GM19099 (cell line): Measurements from ENCODE around the gene HNRNPU.

ENCODE experiments used
- POLR2A ChIP-seq: IDR thresholded peaks from 3 replicates; pipeline ENCODE4 v1.6.1; 2011; ENCODE audit warnings: low read depth; ENCODE audit not compliant: insufficient read length; ENCODE audit errors: extremely low read depth

The HNRNPU gene

DNA sequence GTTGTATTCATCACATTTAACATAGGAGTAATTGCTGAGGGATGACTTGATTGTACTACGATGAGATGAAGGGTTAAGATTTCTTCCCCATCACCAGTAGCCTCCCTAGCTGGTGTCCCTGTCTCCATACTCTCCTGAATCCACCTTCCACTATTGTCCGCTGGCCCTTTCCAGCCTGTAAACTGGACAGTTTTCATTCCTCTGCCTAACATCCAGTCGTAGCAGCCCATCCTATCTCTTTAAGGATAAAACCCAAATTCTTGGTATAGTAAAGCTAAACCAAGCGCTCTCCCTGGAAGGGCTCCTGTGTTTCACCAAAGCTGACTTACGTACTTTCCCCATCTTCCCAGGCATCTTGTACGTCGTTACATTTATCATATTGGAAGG is 28.2 kb downstream of the HNRNPU start:
- TF ChIP-seq POLR2A: no peak

DNA sequence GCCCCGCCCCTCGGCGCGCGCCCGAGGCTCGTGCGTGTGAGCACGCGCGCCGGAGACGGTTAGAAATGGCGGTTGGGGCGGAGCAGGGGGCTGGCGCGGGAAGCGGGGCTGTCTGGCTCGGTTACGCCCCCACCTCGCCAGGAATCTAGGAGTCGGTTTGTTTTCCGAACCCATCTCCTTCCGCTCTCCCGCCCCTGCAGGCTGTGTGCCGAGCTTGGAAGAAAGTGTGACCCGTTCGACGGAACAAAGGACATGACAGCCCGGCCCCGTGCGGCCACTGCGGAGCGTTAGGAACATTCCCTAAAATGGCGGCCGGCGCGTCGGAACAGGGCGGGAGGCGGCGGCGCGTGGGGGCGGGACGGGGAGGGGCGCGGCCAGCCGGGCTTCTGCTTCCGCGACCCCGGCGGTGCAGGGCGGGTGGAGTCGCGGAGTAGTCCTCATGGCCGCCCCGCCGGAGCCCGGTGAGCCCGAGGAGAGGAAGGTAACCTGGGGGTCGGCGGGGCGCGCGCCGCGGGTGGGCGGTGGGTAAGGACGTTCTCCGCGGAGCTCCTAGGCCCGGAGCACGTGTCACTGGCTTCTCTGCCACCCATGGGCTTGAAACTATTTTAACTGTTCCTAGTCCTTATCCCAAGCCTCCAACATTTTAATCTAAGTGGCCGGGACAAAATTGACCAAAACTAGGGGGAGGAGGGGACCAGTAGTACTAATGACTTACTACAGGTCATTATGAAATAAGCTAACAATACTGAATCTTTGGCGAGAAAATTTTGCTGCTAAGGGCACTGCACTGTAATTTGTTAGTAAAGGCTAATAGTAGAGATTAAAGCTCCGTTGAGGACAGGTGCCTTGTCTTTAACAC is 28.8 kb downstream of the HNRNPU start, which contains the start of gene COX20:
Gene COX20, plus strand, starts transcription at position 383 of the 859 bp plus-strand sequence. Its CDS starts 57 bp downstream, at position 440.
- peak; percentile 90 for TF ChIP-seq POLR2A

DNA sequence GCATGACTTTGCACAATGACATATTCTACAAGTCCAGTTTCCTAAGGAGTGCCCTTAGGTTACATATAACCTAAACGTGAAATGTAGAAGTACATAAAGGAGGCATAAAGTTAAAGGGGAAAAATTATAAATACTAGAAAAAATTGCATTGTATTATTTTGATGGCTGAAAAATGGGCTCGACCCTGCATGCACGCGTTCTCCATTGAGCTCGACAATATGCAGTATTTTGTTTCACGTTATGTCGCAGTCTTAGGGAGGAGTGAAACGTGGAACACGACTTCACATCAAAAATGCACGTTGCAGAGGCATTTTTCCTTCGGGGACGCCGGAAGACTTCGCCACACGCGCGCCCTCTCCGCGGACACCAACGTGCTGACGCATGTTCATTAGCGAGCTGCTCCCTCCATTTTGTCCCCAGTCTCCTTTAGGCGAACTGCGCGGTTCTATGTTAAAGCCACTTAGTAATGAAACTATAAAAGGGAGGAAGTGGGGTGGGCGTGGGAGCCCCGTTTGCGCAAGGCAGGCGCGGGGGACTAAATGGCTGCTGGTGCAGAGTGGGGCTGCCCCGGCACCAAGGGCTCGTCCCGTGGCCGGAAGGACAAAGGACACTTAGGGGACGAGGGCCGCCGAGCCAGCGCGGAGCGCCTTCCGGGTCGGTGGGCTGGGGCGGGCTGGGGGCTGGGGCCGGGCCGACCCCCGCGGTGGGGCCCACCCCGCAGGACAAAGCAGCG is 29.6 kb downstream of the HNRNPU start:
- TF ChIP-seq POLR2A: peak; percentile 75

DNA sequence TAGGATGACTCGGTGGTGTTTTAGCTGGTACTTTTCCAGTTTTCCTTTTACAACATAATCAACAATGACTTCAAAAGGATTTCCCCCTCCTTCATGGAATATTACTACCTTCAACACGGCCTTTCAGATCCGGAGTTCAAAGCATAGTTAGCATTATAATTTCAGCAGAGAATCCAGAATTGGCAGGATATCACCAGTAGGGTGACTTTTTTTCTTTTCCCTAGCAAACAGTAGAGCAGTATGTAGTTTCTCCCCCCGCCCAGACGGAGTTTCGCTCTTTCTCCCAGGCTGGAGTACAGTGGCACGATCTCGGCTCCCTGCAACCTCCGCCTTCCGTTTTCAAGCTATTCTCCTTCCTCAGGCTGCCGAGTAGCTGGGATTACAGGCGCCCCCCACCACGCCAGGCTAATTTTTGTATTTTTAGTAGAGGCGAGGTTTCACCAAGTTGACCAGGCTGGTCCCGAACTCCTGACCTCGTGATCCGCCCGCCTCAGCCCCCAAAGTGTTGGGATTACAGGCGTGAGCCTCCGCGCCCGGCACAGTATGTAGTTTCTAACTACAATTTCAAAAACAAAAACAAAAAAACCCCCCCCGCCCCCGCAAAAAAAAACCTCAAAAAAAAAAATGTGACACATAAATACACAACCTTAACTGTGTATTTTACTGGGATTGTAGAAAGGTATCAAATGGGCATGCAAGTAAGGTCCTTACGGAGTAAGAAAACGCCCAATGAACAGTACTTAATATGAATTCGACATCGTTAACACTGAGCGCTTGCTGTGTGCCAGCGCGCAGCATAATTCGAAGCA is 30.4 kb downstream of the HNRNPU start:
- TF ChIP-seq POLR2A: no peak

DNA sequence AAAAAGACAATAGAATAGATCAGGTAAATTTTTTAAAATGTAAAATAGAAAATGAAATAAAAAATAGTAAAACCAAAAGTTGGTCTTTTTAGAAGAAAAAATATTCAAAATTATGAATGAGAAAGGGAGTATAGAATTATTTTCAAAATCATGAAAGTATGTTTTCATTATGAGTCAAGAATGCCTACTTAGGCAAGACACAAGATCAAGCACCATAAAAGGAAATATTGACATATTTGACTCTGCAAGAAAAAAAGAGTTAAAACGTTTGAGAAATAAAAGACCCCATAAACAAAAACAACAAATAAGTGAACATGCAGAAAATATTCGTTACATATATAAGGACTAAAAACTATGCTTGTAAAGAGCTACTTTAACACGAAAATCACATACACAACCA is 33.7 kb downstream of the HNRNPU start:
- no peak for TF ChIP-seq POLR2A

DNA sequence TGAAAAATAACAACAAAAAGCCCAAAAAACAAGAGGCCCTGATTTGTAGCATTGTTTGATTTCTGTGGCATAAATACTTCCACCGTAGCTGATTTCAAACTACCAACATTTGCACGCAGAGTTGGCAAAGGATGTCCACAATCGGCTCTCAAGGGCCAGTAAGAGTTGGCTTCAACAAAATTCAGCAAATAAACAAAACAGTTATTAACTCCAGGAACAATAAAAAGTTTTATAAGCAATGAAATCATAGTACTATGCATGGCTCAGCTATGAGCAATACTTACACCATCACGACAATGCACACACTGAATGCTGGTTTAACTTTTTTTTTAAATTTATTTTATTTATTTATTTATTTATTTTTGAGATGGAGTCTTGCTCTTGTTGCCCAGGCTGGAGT is 37.6 kb downstream of the HNRNPU start:
- TF ChIP-seq POLR2A: no peak

DNA sequence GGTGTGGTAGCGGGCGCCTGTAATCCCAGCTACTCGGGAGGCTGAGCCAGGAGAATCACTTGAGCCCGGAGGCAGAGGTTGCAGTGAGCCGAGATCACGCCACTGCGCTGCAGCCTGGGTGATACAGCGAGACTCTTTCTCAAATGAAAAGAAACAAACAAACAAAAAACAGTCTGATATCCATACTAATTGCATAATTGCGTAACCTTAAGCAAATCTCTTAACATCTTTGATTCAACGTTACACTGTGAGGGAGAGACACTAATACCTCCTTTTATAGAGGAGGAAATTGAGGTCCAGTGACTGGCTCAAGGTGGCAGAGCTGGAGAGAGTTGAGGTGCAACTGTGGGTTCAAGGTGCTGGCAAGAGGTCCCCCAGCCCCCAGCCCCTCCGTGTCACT is 41.5 kb downstream of the HNRNPU start:
- no peak for TF ChIP-seq POLR2A

DNA sequence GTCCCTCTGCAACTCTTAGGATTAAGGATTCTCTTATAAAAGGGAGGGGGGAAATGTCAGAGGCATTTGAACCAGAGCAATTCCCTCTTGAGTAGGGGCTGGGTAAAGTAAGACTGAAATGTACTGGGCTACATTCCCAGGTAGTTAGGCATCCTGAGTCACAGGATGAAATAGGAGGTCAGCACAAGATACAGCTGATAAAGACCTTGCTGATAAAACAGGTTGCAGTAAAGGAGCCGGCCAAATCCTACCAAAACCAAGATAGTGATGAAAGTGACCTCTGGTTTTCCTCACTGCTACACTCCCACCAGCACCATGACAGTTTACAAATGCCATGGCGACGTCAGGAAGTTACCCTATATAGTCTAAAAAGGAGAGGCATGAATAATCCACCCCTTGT is 43.2 kb downstream of the HNRNPU start:
- no peak for TF ChIP-seq POLR2A

DNA sequence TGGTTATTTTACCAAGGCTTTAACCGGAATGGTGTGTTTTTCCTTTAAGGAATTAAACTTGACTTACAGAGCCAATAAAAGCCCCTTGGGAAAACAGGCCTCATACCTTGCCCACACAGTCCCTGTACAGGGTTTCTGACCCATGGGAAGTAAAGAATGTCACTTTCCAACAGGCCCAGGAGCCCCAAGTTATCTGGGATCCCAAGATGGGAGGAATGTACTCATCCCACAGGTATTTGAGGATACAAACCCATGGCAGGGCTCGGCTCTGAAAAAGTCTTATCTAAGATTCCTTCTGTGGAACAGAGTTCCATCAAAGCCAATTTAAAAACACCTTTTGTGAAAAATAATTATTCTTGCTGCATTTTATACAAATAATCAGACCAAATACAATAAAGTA is 44.2 kb downstream of the HNRNPU start:
- no peak for TF ChIP-seq POLR2A

DNA sequence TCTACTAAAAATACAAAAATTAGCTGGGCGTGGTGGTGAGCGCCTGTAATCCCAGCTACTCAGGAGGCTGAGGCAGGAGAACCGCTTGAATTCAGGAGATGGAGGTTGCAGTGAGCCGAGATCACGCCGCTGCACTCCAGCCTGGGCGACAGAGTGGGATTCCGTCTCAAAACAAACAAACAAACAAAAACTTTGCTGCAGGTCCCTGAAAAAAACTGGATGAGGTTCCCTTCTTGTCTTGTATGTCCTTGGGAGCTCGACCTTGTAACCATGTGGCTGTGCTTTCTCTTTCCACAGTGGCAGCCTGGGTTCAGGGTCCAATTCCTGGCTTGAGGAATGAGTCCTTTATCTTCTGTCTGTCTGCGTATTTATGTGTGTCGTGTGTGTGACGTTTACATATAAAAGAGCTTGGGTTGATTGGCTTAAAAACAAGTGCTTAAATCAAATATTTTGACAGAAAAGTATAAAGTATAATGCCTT is 46.9 kb downstream of the HNRNPU start:
- TF ChIP-seq POLR2A: no peak

DNA sequence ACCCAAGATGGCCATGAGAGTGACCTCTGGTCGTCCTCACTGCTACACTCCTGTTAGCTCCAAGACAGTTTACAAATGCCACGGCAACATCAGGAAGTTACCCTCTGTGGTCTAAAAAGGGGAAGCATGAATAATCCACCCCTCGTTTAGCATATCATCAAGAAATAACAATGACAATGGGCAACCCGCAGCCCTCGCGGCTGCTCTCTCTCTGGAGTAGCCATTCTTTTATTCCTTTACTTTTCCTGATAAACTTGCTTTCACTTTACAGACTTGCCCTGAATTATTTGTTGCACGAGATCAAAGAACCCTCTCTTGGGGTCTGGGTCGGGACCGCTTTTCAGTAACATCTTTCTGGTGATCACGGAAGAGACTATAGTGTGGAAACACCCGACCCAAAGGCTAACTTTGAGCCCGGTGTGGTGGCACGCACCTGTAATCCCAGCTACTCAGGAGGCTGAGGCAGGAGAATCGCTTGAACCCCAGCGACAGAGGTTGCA is 48.7 kb downstream of the HNRNPU start:
- TF ChIP-seq POLR2A: no peak

DNA sequence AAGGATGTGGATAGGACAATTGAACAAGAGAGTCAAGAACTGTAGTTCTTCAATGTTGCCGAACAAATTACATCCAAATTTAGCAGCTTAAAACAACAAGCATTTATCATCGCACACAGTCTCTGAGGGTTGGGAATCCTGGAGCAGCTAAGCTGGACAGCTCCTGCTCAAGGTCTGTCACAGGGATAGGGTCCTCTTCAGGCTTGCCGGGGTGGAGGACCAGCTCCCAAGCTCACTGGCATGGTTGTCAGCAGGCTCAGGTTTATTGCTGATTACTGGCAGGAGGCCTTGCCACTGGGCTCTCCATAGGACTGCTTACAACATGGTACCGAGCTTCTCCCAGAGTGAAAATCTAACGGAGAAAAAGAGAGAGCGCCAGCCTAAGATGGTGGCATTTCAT is 51.0 kb downstream of the HNRNPU start:
- no peak for TF ChIP-seq POLR2A

DNA sequence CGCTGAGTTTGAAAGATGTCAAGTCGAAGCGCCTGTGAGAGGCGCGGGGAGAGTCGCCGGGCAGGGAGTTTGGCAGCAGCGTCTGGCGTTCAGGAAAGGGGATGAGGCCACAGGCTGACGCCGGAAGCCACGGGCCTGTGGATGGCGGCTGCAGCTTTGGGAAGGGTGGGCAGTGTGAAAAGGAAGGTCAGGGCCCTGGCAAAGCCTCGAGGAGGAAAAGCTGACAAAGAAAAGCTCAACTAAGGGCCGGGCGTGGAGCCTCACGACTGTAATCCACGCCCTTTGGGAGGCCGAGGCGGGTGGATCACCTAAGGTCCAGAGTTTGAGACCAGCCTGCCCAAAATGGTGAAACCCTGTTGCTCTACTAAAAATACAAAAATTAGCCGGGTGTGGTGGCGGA is 54.1 kb downstream of the HNRNPU start:
- no peak for TF ChIP-seq POLR2A

DNA sequence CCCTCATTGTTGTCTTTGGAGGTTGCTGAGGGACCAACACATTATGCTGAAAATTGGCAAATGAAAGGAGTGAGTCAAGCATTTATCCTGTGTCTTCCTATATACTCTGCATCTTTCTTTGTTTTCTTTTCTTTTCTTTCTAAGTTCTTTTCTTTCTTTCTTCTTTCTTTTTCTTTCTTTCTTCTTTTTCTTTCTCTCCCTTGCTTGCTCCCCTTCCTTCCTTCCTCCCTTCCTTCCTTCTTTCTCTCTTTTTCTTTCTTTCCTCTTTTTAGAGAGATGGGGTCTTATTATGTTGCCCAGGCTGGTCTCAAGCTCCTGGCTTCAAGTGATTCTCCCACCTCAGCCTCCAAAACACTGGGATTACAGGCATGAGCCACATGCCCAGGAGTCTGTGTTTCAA is 57.2 kb downstream of the HNRNPU start:
- TF ChIP-seq POLR2A: no peak

DNA sequence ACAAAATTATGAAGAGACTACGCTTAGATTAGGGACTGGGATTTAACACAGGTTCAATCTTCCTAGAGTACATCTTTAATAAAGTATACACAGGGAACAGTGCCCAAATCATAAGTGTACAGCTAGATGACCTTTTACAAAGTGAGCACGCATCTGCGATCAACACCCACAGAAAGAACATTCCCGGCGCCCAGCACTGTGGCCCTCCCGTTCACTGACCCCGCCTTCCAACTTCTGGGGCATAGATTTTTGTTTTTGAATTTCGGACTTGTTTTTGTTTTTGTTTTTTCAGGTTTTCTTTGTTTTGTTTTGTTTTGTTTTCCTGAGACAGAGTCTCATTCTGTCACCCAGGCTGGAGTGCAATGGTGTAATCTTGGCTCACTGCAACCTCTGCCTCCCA is 59.5 kb downstream of the HNRNPU start:
- no peak for TF ChIP-seq POLR2A
